ENCODE results near the gene GART.

Gene GART

DNA sequence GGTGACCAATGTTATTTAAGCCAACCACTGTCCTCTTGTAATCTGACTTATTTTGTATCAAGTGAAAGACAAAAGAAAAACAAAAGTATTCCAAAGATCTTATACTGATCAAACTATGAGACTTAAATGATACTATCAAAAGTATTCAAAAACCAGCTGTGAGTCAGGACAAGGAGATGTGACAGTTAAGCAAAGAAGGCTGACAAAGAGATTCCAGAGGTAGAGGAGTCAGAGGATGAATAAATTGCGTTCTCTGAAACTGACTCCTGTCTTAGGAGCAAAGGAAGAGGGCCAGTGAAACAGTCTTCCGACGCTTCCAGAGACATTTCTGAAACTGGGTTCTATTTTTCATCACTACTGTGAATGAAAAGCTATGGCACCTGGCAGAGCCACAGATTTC lies 83.1 kb downstream of the GART start:
- DNase-seq = no peak

- no peak for DNase-seq
Measured at GRCh38 chr21:33455686-33456446, 86.1 kb downstream of the GART start.

Data from hippocampal formation (tissue), 2 donors.